ENCODE measurements around the gene ISLR.

Gene ISLR

DNA sequence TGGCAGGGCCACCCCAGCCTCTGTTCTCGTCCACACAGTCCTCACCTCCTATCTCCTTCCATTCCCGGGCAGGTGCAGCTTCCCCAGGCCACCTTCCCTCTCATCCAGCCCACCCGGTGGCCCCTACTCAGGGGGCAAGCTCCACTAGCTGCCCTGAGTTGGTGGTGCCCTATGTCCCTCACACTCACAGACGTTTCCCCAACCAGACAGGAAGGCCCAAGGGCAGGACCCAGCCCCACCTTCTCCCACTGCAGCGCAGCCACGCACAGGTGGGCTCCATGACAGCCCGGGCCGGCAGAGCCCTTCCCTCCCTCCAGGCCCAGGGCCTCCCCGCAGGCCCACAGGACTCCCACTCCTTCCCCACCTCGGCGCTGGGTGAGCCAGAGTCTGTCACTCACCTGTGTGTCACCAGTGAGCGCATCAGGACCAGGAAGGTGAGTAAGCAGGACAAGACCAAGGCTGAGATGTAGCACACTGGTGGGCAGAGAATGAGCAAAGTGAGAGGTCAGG lies 11.1 kb downstream of the ISLR start:
- no peak for DNase-seq (ENCODE audit: low spot score)
- Mint-ChIP-seq H3K36me3 (ENCODE audit: low read depth) (no peaks in the 10 kb centered on the region), H3K4me1 (ENCODE audit: low read depth) (no peaks in the 10 kb centered on the region), H3K27ac (no peak overlapping the region), H3K27me3 (ENCODE audit: low read depth) (no peaks in the 10 kb centered on the region), H3K9me3 (no peaks in the 10 kb centered on the region), H3K4me3 (no peak overlapping the region)

GRCh38 chr15:74185710-74186348 lies 12.3 kb downstream of the ISLR start:
- Mint-ChIP-seq H3K27me3 (ENCODE audit: low read depth) (no peaks in the 10 kb centered on the region), H3K27ac (no peak overlapping the region), H3K9me3 (no peaks in the 10 kb centered on the region), H3K4me3 (no peak overlapping the region), H3K36me3 (ENCODE audit: low read depth) (no peaks in the 10 kb centered on the region), H3K4me1 (ENCODE audit: low read depth) (no peaks in the 10 kb centered on the region)
- DNase-seq (ENCODE audit: low spot score): no peak

DNA sequence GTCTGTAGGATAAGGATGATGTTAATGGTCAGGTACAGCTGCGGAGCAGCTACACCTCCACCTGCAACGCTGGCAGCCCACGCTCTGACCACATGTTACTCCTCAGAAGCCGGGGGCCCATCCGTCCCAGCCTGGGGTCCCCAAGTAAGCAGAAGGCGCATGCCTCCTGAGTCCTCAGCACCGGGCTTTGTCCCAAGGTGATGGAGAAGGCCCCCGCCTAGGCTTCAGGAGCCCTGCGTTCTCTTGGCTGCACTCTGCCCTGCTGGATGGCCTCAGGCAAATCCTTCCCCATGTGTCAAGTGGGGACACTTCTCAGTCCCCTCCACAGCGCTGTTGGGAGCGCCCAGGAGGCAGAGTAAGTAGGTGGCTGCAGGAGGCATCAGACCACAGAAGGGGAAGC lies 14.7 kb downstream of the ISLR start:
- Mint-ChIP-seq H3K4me3 (no peak overlapping the region), H3K4me1 (ENCODE audit: low read depth) (no peaks in the 10 kb centered on the region), H3K9me3 (no peaks in the 10 kb centered on the region), H3K27ac (no peak overlapping the region), H3K36me3 (ENCODE audit: low read depth) (no peaks in the 10 kb centered on the region), H3K27me3 (ENCODE audit: low read depth) (no peaks in the 10 kb centered on the region)
- DNase-seq (ENCODE audit: low spot score): no peak

DNA sequence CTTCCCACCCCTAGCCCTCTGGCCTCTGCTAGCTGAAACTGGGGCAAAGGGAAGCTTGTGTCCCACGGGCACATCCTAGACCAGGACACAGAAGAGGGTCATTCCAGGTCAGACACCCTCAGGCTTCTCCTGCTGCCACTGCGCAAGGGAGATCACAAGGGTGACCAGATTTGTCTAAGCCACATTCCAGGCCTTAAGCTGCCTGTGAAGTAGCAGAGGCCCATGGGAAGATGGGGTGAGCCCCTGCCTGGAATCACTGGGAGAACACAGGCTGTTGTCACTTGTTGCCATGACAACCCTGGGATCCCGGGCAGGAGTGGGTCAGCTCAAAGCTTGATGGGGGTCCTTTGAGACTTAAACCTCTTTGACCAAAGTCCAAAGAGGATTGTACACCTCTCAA lies 18.3 kb downstream of the ISLR start:
- Mint-ChIP-seq H3K36me3 (ENCODE audit: low read depth) (no peaks in the 10 kb centered on the region), H3K9me3 (no peaks in the 10 kb centered on the region), H3K4me1 (ENCODE audit: low read depth) (no peaks in the 10 kb centered on the region), H3K27ac (no peak overlapping the region), H3K27me3 (ENCODE audit: low read depth) (no peaks in the 10 kb centered on the region), H3K4me3 (no peak overlapping the region)
- DNase-seq (ENCODE audit: low spot score): no peak

- no peak overlapping the region for H3K4me3 Mint-ChIP-seq
- no peaks in the 10 kb centered on the region for H3K27me3 Mint-ChIP-seq (ENCODE audit: low read depth)
- no peaks in the 10 kb centered on the region for H3K4me1 Mint-ChIP-seq (ENCODE audit: low read depth)
- no peaks in the 10 kb centered on the region for H3K9me3 Mint-ChIP-seq
- H3K27ac Mint-ChIP-seq: no peak overlapping the region
- H3K36me3 Mint-ChIP-seq (ENCODE audit: low read depth): no peaks in the 10 kb centered on the region
- DNase-seq (ENCODE audit: low spot score): no peak
Observed at GRCh38 chr15:74192751-74193150, 19.2 kb downstream of the ISLR start.

- Mint-ChIP-seq H3K9me3 (no peaks in the 10 kb centered on the region), H3K4me3 (no peak overlapping the region), H3K4me1 (ENCODE audit: low read depth) (no peaks in the 10 kb centered on the region), H3K27me3 (ENCODE audit: low read depth) (no peaks in the 10 kb centered on the region), H3K27ac (no peak overlapping the region), H3K36me3 (ENCODE audit: low read depth) (no peaks in the 10 kb centered on the region)
- DNase-seq (ENCODE audit: low spot score): no peak
Observed at GRCh38 chr15:74193299-74193718, 19.8 kb downstream of the ISLR start.

GRCh38 chr15:74193905-74194304 lies 20.4 kb downstream of the ISLR start:
- H3K4me3 Mint-ChIP-seq: no peak overlapping the region
- H3K27ac Mint-ChIP-seq: no peak overlapping the region
- H3K9me3 Mint-ChIP-seq: no peaks in the 10 kb centered on the region
- no peaks in the 10 kb centered on the region for H3K36me3 Mint-ChIP-seq (ENCODE audit: low read depth)
- no peak for DNase-seq (ENCODE audit: low spot score)
- no peaks in the 10 kb centered on the region for H3K27me3 Mint-ChIP-seq (ENCODE audit: low read depth)
- no peaks in the 10 kb centered on the region for H3K4me1 Mint-ChIP-seq (ENCODE audit: low read depth)

- H3K9me3 Mint-ChIP-seq: no peaks in the 10 kb centered on the region
- H3K36me3 Mint-ChIP-seq (ENCODE audit: low read depth): no peaks in the 10 kb centered on the region
- no peaks in the 10 kb centered on the region for H3K4me1 Mint-ChIP-seq (ENCODE audit: low read depth)
- no peaks in the 10 kb centered on the region for H3K27me3 Mint-ChIP-seq (ENCODE audit: low read depth)
- no peak for DNase-seq (ENCODE audit: low spot score)
- H3K4me3 Mint-ChIP-seq: no peak overlapping the region
- no peak overlapping the region for H3K27ac Mint-ChIP-seq
Observed at GRCh38 chr15:74194572-74195559, 21.4 kb downstream of the ISLR start.

DNA sequence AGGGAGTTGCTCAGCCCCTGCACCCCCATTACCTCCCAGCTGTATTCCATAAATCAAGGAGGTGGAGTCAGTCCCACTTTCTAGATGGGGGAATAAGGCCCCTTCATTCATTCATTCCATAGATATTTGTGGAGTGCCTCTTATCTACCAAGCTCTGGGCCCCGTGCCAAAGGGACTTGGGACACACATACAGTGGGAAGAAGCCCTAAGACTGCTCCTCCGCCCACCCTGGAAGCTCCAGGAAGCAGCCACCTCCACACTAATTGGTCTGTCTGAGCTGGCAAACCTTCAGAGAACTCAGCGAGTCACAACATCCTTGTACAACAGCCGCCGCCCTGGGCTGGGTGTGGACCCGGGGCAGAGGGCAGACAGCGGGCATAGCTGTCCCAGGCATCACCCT lies 22.7 kb downstream of the ISLR start:
- no peaks in the 10 kb centered on the region for H3K36me3 Mint-ChIP-seq (ENCODE audit: low read depth)
- H3K9me3 Mint-ChIP-seq: no peaks in the 10 kb centered on the region
- DNase-seq (ENCODE audit: low spot score): no peak
- H3K27me3 Mint-ChIP-seq (ENCODE audit: low read depth): no peaks in the 10 kb centered on the region
- no peak overlapping the region for H3K27ac Mint-ChIP-seq
- no peaks in the 10 kb centered on the region for H3K4me1 Mint-ChIP-seq (ENCODE audit: low read depth)
- H3K4me3 Mint-ChIP-seq: no peak overlapping the region

GRCh38 chr15:74197176-74197965 lies 23.9 kb downstream of the ISLR start:
- Mint-ChIP-seq H3K36me3 (ENCODE audit: low read depth) (no peaks in the 10 kb centered on the region), H3K27ac (no peak overlapping the region), H3K4me1 (ENCODE audit: low read depth) (no peaks in the 10 kb centered on the region), H3K9me3 (no peaks in the 10 kb centered on the region), H3K27me3 (ENCODE audit: low read depth) (no peaks in the 10 kb centered on the region), H3K4me3 (no peak overlapping the region)
- no peak for DNase-seq (ENCODE audit: low spot score)

DNA sequence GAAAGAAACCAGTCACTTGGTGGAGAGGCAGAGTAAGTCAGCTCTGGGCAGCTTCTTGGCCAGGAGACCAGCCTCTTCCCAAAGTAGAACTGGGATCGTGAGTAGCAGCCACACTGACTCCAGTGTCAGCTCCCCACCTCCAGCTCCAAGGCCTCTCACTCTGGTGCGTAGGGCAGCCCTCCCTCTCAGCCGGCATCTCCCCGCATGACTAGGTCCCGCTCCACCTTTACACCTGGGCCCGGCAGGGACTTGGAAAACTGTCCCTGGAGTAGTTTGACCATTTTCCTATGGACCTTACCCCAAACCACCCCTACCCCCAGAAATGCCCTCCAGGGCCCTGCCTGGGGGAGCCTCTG lies 25.8 kb downstream of the ISLR start:
- Mint-ChIP-seq H3K9me3 (no peaks in the 10 kb centered on the region), H3K27me3 (ENCODE audit: low read depth) (no peaks in the 10 kb centered on the region), H3K36me3 (ENCODE audit: low read depth) (no peaks in the 10 kb centered on the region), H3K4me1 (ENCODE audit: low read depth) (no peaks in the 10 kb centered on the region), H3K27ac (no peak overlapping the region), H3K4me3 (no peak overlapping the region)
- no peak for DNase-seq (ENCODE audit: low spot score)

- no peak overlapping the region for H3K27ac Mint-ChIP-seq
- H3K27me3 Mint-ChIP-seq (ENCODE audit: low read depth): no peaks in the 10 kb centered on the region
- H3K4me3 Mint-ChIP-seq: no peak overlapping the region
- no peaks in the 10 kb centered on the region for H3K4me1 Mint-ChIP-seq (ENCODE audit: low read depth)
- no peaks in the 10 kb centered on the region for H3K36me3 Mint-ChIP-seq (ENCODE audit: low read depth)
- no peak for DNase-seq (ENCODE audit: low spot score)
- no peaks in the 10 kb centered on the region for H3K9me3 Mint-ChIP-seq
Observed at GRCh38 chr15:74200412-74200815, 26.9 kb downstream of the ISLR start.

DNA sequence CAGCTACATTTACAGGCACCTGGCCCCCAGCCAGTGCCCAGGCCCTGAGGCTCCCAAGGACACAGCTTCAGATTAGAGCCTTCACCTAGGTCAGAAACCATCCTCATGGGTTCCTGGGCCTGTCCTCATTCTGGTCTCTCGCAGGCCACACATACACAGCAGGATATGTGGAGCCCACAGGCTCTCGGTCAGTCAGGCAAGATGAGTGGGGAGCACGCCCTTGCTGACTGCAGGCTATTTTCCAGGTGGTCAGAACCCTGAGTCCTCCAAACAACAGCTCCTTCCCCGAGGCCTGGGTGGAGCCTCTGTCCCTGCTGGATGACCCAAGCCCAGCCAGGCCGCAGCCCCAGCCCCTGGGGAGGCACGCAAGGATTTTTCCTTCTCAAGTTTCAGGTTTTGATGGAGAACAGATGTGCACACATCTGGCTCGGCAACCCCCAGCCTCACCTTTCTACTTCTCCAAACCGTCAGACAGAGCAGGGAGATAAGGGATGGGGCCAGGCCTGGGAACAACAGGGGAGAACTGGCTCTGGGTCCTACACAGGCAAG lies 27.4 kb downstream of the ISLR start:
- H3K9me3 Mint-ChIP-seq: no peaks in the 10 kb centered on the region
- no peaks in the 10 kb centered on the region for H3K27me3 Mint-ChIP-seq (ENCODE audit: low read depth)
- DNase-seq (ENCODE audit: low spot score): no peak
- no peaks in the 10 kb centered on the region for H3K4me1 Mint-ChIP-seq (ENCODE audit: low read depth)
- no peaks in the 10 kb centered on the region for H3K36me3 Mint-ChIP-seq (ENCODE audit: low read depth)
- no peak overlapping the region for H3K4me3 Mint-ChIP-seq
- H3K27ac Mint-ChIP-seq: no peak overlapping the region

All from T-helper 2 cell treated with Interferon-gamma antibody and Interleukin-4, amounts not matched to agents 5 μg/mL and 100 μg/mL, for 36 hours (primary cell).